ENCODE measurements around the gene CAMKV.

Gene CAMKV

GRCh38 chr3:49912881-49913281, 43.2 kb upstream of the CAMKV start:
- no peak for TF ChIP-seq ZFP30 (CRISPR knock-in tag; IDR thresholded peaks at IDR 0.05)
- no peak for TF ChIP-seq OSR1 (CRISPR knock-in tag; IDR thresholded peaks at IDR 0.05)
- no peak for TF ChIP-seq CSDC2 (CRISPR knock-in tag; IDR thresholded peaks at IDR 0.05)
- TF ChIP-seq PPARA (CRISPR knock-in tag; IDR thresholded peaks at IDR 0.05; ENCODE audit: borderline replicate concordance) = no peak
- no peak for TF ChIP-seq ZFP3 (CRISPR knock-in tag; IDR thresholded peaks at IDR 0.05)
- no peak for TF ChIP-seq ARNTL (CRISPR knock-in tag; IDR thresholded peaks at IDR 0.05; ENCODE audit: borderline replicate concordance, low read depth)
- TF ChIP-seq TCF4 (CRISPR knock-in tag; IDR thresholded peaks at IDR 0.05; ENCODE audit: borderline replicate concordance) = no peak
- no peak for TF ChIP-seq PATZ1 (CRISPR knock-in tag; IDR thresholded peaks at IDR 0.05; ENCODE audit: borderline replicate concordance)
- TF ChIP-seq RARB (CRISPR knock-in tag; IDR thresholded peaks at IDR 0.05) = no peak
- TF ChIP-seq ZNF8 (CRISPR knock-in tag; IDR thresholded peaks at IDR 0.05) = no peak
- TF ChIP-seq TOX (CRISPR knock-in tag; IDR thresholded peaks at IDR 0.05; ENCODE audit: borderline replicate concordance) = no peak
- TF ChIP-seq ZNF70 (CRISPR knock-in tag; IDR thresholded peaks at IDR 0.05) = no peak
- no peak for TF ChIP-seq BACH2 (CRISPR knock-in tag; IDR thresholded peaks at IDR 0.05; ENCODE audit: borderline replicate concordance)
- TF ChIP-seq SNAI2 (CRISPR knock-in tag; IDR thresholded peaks at IDR 0.05) = no peak
- no peak for TF ChIP-seq POU6F1 (CRISPR knock-in tag; IDR thresholded peaks at IDR 0.05; ENCODE audit: borderline replicate concordance, low read depth)
- ATAC-seq = peak; percentile 40; the same call in 1 of the 3 replicates

GRCh38 chr3:49911611-49912010, 41.9 kb upstream of the CAMKV start:
- ATAC-seq = no peak
- TF ChIP-seq ARNTL (CRISPR knock-in tag; IDR thresholded peaks at IDR 0.05; ENCODE audit: borderline replicate concordance, low read depth) = no peak
- no peak for TF ChIP-seq TOX (CRISPR knock-in tag; IDR thresholded peaks at IDR 0.05; ENCODE audit: borderline replicate concordance)
- no peak for TF ChIP-seq ZNF565 (CRISPR knock-in tag; conservative IDR thresholded peaks at IDR 0.05; ENCODE audit: low read depth)
- TF ChIP-seq OSR1 (CRISPR knock-in tag; IDR thresholded peaks at IDR 0.05) = no peak
- TF ChIP-seq PPARA (CRISPR knock-in tag; IDR thresholded peaks at IDR 0.05; ENCODE audit: borderline replicate concordance) = no peak
- TF ChIP-seq ISL1 (CRISPR knock-in tag; IDR thresholded peaks at IDR 0.05) = no peak
- TF ChIP-seq BACH2 (CRISPR knock-in tag; IDR thresholded peaks at IDR 0.05; ENCODE audit: borderline replicate concordance) = no peak

GRCh38 chr3:49911124-49911420, 41.4 kb upstream of the CAMKV start:
- no peak for ATAC-seq
- no peak for TF ChIP-seq TOX (CRISPR knock-in tag; IDR thresholded peaks at IDR 0.05; ENCODE audit: borderline replicate concordance)
- no peak for TF ChIP-seq CREB5 (CRISPR knock-in tag; IDR thresholded peaks at IDR 0.05; ENCODE audit: low read depth)
- TF ChIP-seq POU6F1 (CRISPR knock-in tag; IDR thresholded peaks at IDR 0.05; ENCODE audit: borderline replicate concordance, low read depth) = no peak
- TF ChIP-seq SNAI2 (CRISPR knock-in tag; IDR thresholded peaks at IDR 0.05) = no peak
- no peak for TF ChIP-seq ARNTL (CRISPR knock-in tag; IDR thresholded peaks at IDR 0.05; ENCODE audit: borderline replicate concordance, low read depth)
- no peak for TF ChIP-seq BACH2 (CRISPR knock-in tag; IDR thresholded peaks at IDR 0.05; ENCODE audit: borderline replicate concordance)
- no peak for TF ChIP-seq PPARA (CRISPR knock-in tag; IDR thresholded peaks at IDR 0.05; ENCODE audit: borderline replicate concordance)

- no peak for TF ChIP-seq ZFP3 (CRISPR knock-in tag; IDR thresholded peaks at IDR 0.05)
- no peak for TF ChIP-seq TOX (CRISPR knock-in tag; IDR thresholded peaks at IDR 0.05; ENCODE audit: borderline replicate concordance)
- no peak for TF ChIP-seq ZC3H10 (CRISPR knock-in tag; IDR thresholded peaks at IDR 0.05)
- TF ChIP-seq TSHZ2 (CRISPR knock-in tag; IDR thresholded peaks at IDR 0.05) = no peak
- no peak for TF ChIP-seq SNAI2 (CRISPR knock-in tag; IDR thresholded peaks at IDR 0.05)
- ATAC-seq = no peak
Observed at GRCh38 chr3:49910409-49911123, 40.9 kb upstream of the CAMKV start.
